ENCODE results near the gene COL24A1.

Gene COL24A1

GRCh38 chr1:86052948-86053698 is 103.4 kb downstream of the COL24A1 start:
- Histone ChIP-seq H3K9me3 (ENCODE audit: low read length) (no peaks in the 10 kb centered on the region), H3K4me2 (ENCODE audit: low read length) (no peak overlapping the region), H3K9me2 (ENCODE audit: low read depth, low read length) (no peaks in the 10 kb centered on the region), H2AFZ (ENCODE audit: low read length) (no peak overlapping the region), H3K4me1 (ENCODE audit: insufficient read depth, low read length, severe bottlenecking) (no peaks in the 10 kb centered on the region), H3K9ac (ENCODE audit: low read length) (no peak overlapping the region), H3K27me3 (ENCODE audit: insufficient read depth, low read length) (no peaks in the 10 kb centered on the region), H3K79me2 (ENCODE audit: insufficient read depth, low read length) (0 out of 2 replicates have a peak, but pooled peaks cover 3% of the 10 kb centered on the region), H3K36me3 (ENCODE audit: insufficient read depth, low read length) (no peaks in the 10 kb centered on the region), H3F3A (ENCODE audit: insufficient read depth, low read length) (no peaks in the 10 kb centered on the region), H3K4me3 (ENCODE audit: low read depth, low read length, poor library complexity, severe bottlenecking) (no peak overlapping the region), H4K20me1 (ENCODE audit: insufficient read depth, low read length) (no peaks in the 10 kb centered on the region), H3K27ac (ENCODE audit: low read depth, low read length, poor library complexity, severe bottlenecking) (no peak overlapping the region)
- TF ChIP-seq CTCF (IDR thresholded peaks at IDR 0.05; ENCODE audit: low read length): no peak
- TF ChIP-seq EZH2 (IDR thresholded peaks at IDR 0.05; ENCODE audit: borderline replicate concordance, low read length): no peak

GRCh38 chr1:86035101-86035500 is 121.5 kb downstream of the COL24A1 start:
- H2AFZ ChIP-seq (ENCODE audit: low read length): no peak overlapping the region
- no peaks in the 10 kb centered on the region for H4K20me1 ChIP-seq (ENCODE audit: insufficient read depth, low read length)
- no peak overlapping the region for H3K27ac ChIP-seq (ENCODE audit: low read depth, low read length, poor library complexity, severe bottlenecking)
- no peaks in the 10 kb centered on the region for H3K4me1 ChIP-seq (ENCODE audit: insufficient read depth, low read length, severe bottlenecking)
- TF ChIP-seq CTCF (IDR thresholded peaks at IDR 0.05; ENCODE audit: low read length): no peak
- TF ChIP-seq EZH2 (IDR thresholded peaks at IDR 0.05; ENCODE audit: borderline replicate concordance, low read length): no peak
- no peaks in the 10 kb centered on the region for H3K27me3 ChIP-seq (ENCODE audit: insufficient read depth, low read length)
- H3K79me2 ChIP-seq (ENCODE audit: insufficient read depth, low read length): no peaks in the 10 kb centered on the region
- H3K4me2 ChIP-seq (ENCODE audit: low read length): no peak overlapping the region
- H3F3A ChIP-seq (ENCODE audit: insufficient read depth, low read length): no peaks in the 10 kb centered on the region
- no peak overlapping the region for H3K4me3 ChIP-seq (ENCODE audit: low read depth, low read length, poor library complexity, severe bottlenecking)
- no peaks in the 10 kb centered on the region for H3K36me3 ChIP-seq (ENCODE audit: insufficient read depth, low read length)
- no peaks in the 10 kb centered on the region for H3K9me3 ChIP-seq (ENCODE audit: low read length)
- no peak overlapping the region for H3K9ac ChIP-seq (ENCODE audit: low read length)
- no peaks in the 10 kb centered on the region for H3K9me2 ChIP-seq (ENCODE audit: low read depth, low read length)

GRCh38 chr1:86030180-86030579 is 126.4 kb downstream of the COL24A1 start:
- Histone ChIP-seq H3K9ac (ENCODE audit: low read length) (no peak overlapping the region), H3K4me1 (ENCODE audit: insufficient read depth, low read length, severe bottlenecking) (no peaks in the 10 kb centered on the region), H4K20me1 (ENCODE audit: insufficient read depth, low read length) (no peaks in the 10 kb centered on the region), H3K79me2 (ENCODE audit: insufficient read depth, low read length) (no peaks in the 10 kb centered on the region), H3K27ac (ENCODE audit: low read depth, low read length, poor library complexity, severe bottlenecking) (no peak overlapping the region), H3K9me2 (ENCODE audit: low read depth, low read length) (no peaks in the 10 kb centered on the region), H3F3A (ENCODE audit: insufficient read depth, low read length) (no peaks in the 10 kb centered on the region), H3K9me3 (ENCODE audit: low read length) (no peaks in the 10 kb centered on the region), H3K4me2 (ENCODE audit: low read length) (no peak overlapping the region), H3K4me3 (ENCODE audit: low read depth, low read length, poor library complexity, severe bottlenecking) (no peak overlapping the region), H3K36me3 (ENCODE audit: insufficient read depth, low read length) (no peaks in the 10 kb centered on the region), H3K27me3 (ENCODE audit: insufficient read depth, low read length) (no peaks in the 10 kb centered on the region), H2AFZ (ENCODE audit: low read length) (no peak overlapping the region)
- TF ChIP-seq CTCF (IDR thresholded peaks at IDR 0.05; ENCODE audit: low read length): no peak
- no peak for TF ChIP-seq EZH2 (IDR thresholded peaks at IDR 0.05; ENCODE audit: borderline replicate concordance, low read length)

Data from OCI-LY1 (cell line).